Astrocyte of the hippocampus (primary cell): ENCODE measurements around the gene LAG3.
A peak's percentile ranks its signal among the peaks of the same experiment; 100 is the strongest.

Experiments used
- DNase-seq: peaks from one replicate; pipeline ENCODE4 v3.0.0; 2011; ENCODE audit warnings: low read depth, low spot score

Gene LAG3

GRCh38 chr12:6788972-6789924 is 16.9 kb downstream of the LAG3 start, which contains the start of gene CD4:
CD4 (plus strand) TSS chr12:6789528; CDS start chr12:6800139, 10,611 bp downstream.
- DNase-seq = no peak

- no peak for DNase-seq
Measured at GRCh38 chr12:6790496-6791150, 18.3 kb downstream of the LAG3 start.

GRCh38 chr12:6791931-6792520 is 19.7 kb downstream of the LAG3 start:
- DNase-seq = no peak

GRCh38 chr12:6792522-6793201 is 20.3 kb downstream of the LAG3 start:
- peak; percentile 17 for DNase-seq

GRCh38 chr12:6795088-6795487 is 22.8 kb downstream of the LAG3 start:
- no peak for DNase-seq

GRCh38 chr12:6796576-6796975 is 24.3 kb downstream of the LAG3 start:
- DNase-seq = no peak

GRCh38 chr12:6799147-6799546 is 26.8 kb downstream of the LAG3 start:
- no peak for DNase-seq

GRCh38 chr12:6807170-6807569 is 34.9 kb downstream of the LAG3 start:
- DNase-seq = no peak

- no peak for DNase-seq
Measured at GRCh38 chr12:6809056-6809455, 36.7 kb downstream of the LAG3 start.

- no peak for DNase-seq
Measured at GRCh38 chr12:6810758-6811157, 38.4 kb downstream of the LAG3 start.

- no peak for DNase-seq
Measured at GRCh38 chr12:6813363-6813762, 41.0 kb downstream of the LAG3 start.

GRCh38 chr12:6816598-6816997 is 44.3 kb downstream of the LAG3 start:
- no peak for DNase-seq

- no peak for DNase-seq
Measured at GRCh38 chr12:6817098-6817497, 44.8 kb downstream of the LAG3 start.

- DNase-seq = no peak
Measured at GRCh38 chr12:6817662-6818157, 45.4 kb downstream of the LAG3 start.

- no peak for DNase-seq
Measured at GRCh38 chr12:6818222-6818621, 45.9 kb downstream of the LAG3 start.

- DNase-seq = no peak
Measured at GRCh38 chr12:6818645-6819044, 46.3 kb downstream of the LAG3 start.

GRCh38 chr12:6819106-6820030 is 47.0 kb downstream of the LAG3 start:
- DNase-seq = no peak

GRCh38 chr12:6820166-6820565 is 47.8 kb downstream of the LAG3 start:
- DNase-seq = no peak

- DNase-seq = peak; percentile 79
Measured at GRCh38 chr12:6821591-6822425, 49.5 kb downstream of the LAG3 start, which contains the start of gene GPR162. GPR162 (plus strand) TSS chr12:6821821; CDS start chr12:6823899, 2,078 bp downstream.
